Transverse colon (tissue), 4 donors: ENCODE results near the gene GRHL1.

Experiments used
- POLR2A ChIP-seq: fragments of 450-650 bp; IDR thresholded peaks from one replicate; pipeline ENCODE4 v1.6.1; 2016; ENCODE audit warnings: antibody characterized with exemption, mild to moderate bottlenecking, moderate library complexity
- POLR2AphosphoS5 ChIP-seq, 3 donors: sonication (generic); formaldehyde crosslinking; IDR thresholded peaks; one replicate each; pipeline ENCODE4 v1.6.1; 2016; ENCODE audit warnings: antibody characterized with exemption in 3 of 3
- TF ChIP-seq, protein P1 (sequence below), 5 experiments: fragments of 200-600 bp in 3 of 5; fragments of 450-650 bp in 2 of 5; sonication (generic) in 3 of 5; IDR thresholded peaks; 1 replicate in 2 of 5; 2 replicates in 3 of 5; pipeline ENCODE4 v1.5.1; 2016 to 2017; ENCODE audit warnings: antibody characterized with exemption in 5 of 5, inconsistent platforms in 3 of 5, mild to moderate bottlenecking in 2 of 5, moderate library complexity in 1 of 5

DNA sequence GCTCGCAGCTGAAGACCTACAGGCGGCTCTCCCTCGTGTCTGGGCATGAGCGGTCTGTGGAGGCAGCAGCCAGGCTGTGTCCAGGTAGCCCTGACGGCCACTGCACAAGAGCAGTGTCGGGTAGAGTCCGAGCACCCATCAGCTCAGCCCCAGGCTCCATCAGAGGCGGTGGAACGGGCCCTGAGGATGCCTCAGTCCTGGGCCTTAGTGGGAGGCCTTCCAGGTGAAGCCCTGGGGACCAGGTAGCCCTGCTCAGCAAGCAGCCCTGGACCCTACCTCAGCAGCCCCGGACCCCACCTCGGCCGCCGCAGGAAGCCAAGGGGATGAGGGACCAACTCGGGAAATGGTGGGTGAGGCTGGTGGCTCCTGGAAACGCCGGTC is 70.5 kb downstream of the GRHL1 start:
- TF ChIP-seq POLR2AphosphoS5 (IDR thresholded peaks at IDR 0.05): no peak
- TF ChIP-seq, protein P1, sequence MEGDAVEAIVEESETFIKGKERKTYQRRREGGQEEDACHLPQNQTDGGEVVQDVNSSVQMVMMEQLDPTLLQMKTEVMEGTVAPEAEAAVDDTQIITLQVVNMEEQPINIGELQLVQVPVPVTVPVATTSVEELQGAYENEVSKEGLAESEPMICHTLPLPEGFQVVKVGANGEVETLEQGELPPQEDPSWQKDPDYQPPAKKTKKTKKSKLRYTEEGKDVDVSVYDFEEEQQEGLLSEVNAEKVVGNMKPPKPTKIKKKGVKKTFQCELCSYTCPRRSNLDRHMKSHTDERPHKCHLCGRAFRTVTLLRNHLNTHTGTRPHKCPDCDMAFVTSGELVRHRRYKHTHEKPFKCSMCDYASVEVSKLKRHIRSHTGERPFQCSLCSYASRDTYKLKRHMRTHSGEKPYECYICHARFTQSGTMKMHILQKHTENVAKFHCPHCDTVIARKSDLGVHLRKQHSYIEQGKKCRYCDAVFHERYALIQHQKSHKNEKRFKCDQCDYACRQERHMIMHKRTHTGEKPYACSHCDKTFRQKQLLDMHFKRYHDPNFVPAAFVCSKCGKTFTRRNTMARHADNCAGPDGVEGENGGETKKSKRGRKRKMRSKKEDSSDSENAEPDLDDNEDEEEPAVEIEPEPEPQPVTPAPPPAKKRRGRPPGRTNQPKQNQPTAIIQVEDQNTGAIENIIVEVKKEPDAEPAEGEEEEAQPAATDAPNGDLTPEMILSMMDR (IDR thresholded peaks at IDR 0.05): no peak
- no peak for TF ChIP-seq POLR2A
